RWPE2 (cell line): ENCODE measurements around the gene EZH2.

Experiments
- ATAC-seq: fragments of 200-7000 bp; cut with Tn5 transposase; 3 replicates; pipeline ENCODE4 v1.9.1; 2021; ENCODE audit warnings: low read depth
- DNase-seq: peaks from one replicate; pipeline ENCODE4 v3.0.0-alpha.2; 2020; ENCODE audit warnings: low spot score
- H3K27ac ChIP-seq: fragments of 450-650 bp; 2 replicates; pipeline ENCODE4 v1.5.1; 2017; ENCODE audit warnings: mild to moderate bottlenecking; ENCODE audit not compliant: poor library complexity, severe bottlenecking
- H3K27me3 ChIP-seq: fragments of 250-450 bp; sonication (Bioruptor Pico); 2 replicates; pipeline ENCODE4 v1.5.1; 2021; ENCODE audit warnings: mild to moderate bottlenecking, moderate library complexity; ENCODE audit not compliant: insufficient read depth, poor library complexity, severe bottlenecking
- H3K36me3 ChIP-seq: fragments of 250-450 bp; sonication (Bioruptor Pico); 2 replicates; pipeline ENCODE4 v1.5.1; 2020; ENCODE audit warnings: low read depth, mild to moderate bottlenecking, moderate library complexity
- H3K4me1 ChIP-seq: fragments of 250-450 bp; sonication (Bioruptor Pico); 2 replicates; pipeline ENCODE4 v1.5.1; 2021; ENCODE audit warnings: mild to moderate bottlenecking, moderate library complexity; ENCODE audit not compliant: insufficient read depth, poor library complexity, severe bottlenecking
- H3K4me3 ChIP-seq: fragments of 250-450 bp; sonication (Bioruptor Pico); 2 replicates; pipeline ENCODE4 v1.5.1; 2021; ENCODE audit warnings: mild to moderate bottlenecking, moderate library complexity; ENCODE audit not compliant: severe bottlenecking
- H3K9me3 ChIP-seq: fragments of 250-450 bp; sonication (Bioruptor Pico); 2 replicates; pipeline ENCODE4 v1.5.1; 2021; ENCODE audit warnings: mild to moderate bottlenecking, moderate library complexity; ENCODE audit not compliant: severe bottlenecking
- CTCF ChIP-seq: fragments of 450-650 bp; IDR thresholded peaks from one replicate; pipeline ENCODE4 v1.5.1; 2017; ENCODE audit warnings: mild to moderate bottlenecking, moderate library complexity; ENCODE audit not compliant: poor library complexity, severe bottlenecking

EZH2 gene

GRCh38 chr7:148884299-148885022, 370 bp upstream of the EZH2 start:
- Histone ChIP-seq H3K9me3 (no peaks in the 10 kb centered on the region), H3K36me3 (peaks cover 6% of the 10 kb centered on the region; the same call in 1 of the 2 replicates), H3K4me1 (peaks cover 10% of the 10 kb centered on the region), H3K4me3 (peak overlapping the region; percentile 90), H3K27ac (peak overlapping the region; percentile 68), H3K27me3 (no peaks in the 10 kb centered on the region)
- DNase-seq, result peak; percentile 80
- TF ChIP-seq CTCF, result no peak
- ATAC-seq, result peak; percentile 91

GRCh38 chr7:148883266-148884048, 634 bp downstream of the EZH2 start:
- peaks cover 6% of the 10 kb centered on the region; the same call in 1 of the 2 replicates for H3K36me3 ChIP-seq
- peak; percentile 12; the same call in 1 of the 3 replicates for ATAC-seq
- no peaks in the 10 kb centered on the region for H3K9me3 ChIP-seq
- no peak for TF ChIP-seq CTCF
- H3K27ac ChIP-seq, result peak overlapping the region; percentile 68
- peak overlapping the region; percentile 90 for H3K4me3 ChIP-seq
- H3K4me1 ChIP-seq, result peaks cover 10% of the 10 kb centered on the region
- peak; percentile 70 for DNase-seq
- H3K27me3 ChIP-seq, result no peaks in the 10 kb centered on the region

- peak overlapping the region; percentile 90 for H3K4me3 ChIP-seq
- DNase-seq (no peak), ATAC-seq (no peak)
Observed at GRCh38 chr7:148882841-148883265, 1.2 kb downstream of the EZH2 start.

GRCh38 chr7:148882192-148882591, 1.9 kb downstream of the EZH2 start:
- Histone ChIP-seq H3K36me3 (peaks cover 8% of the 10 kb centered on the region; the same call in 1 of the 2 replicates), H3K4me3 (peak overlapping the region; percentile 90), H3K4me1 (peaks cover 10% of the 10 kb centered on the region), H3K27ac (no peak overlapping the region), H3K9me3 (no peaks in the 10 kb centered on the region), H3K27me3 (no peaks in the 10 kb centered on the region)
- ATAC-seq, result no peak
- TF ChIP-seq CTCF, result no peak
- DNase-seq, result no peak

More at GRCh38 chr7:148882841-148883265, 1.2 kb downstream of the EZH2 start:
- Histone ChIP-seq H3K4me1 (peaks cover 10% of the 10 kb centered on the region), H3K36me3 (peaks cover 6% of the 10 kb centered on the region; the same call in 1 of the 2 replicates), H3K9me3 (no peaks in the 10 kb centered on the region), H3K27me3 (no peaks in the 10 kb centered on the region), H3K27ac (peak overlapping the region; percentile 68)
- TF ChIP-seq CTCF, result no peak
